OCI-LY3 (cell line): Measurements from ENCODE around the gene KCNK6.

Source experiments
- CTCF ChIP-seq: fragments of 200-600, 300-600 bp; sonication (generic); IDR thresholded peaks from 2 replicates; pipeline ENCODE4 v1.5.1; 2014; ENCODE audit warnings: antibody characterized with exemption, low read length, low read depth
- EZH2phosphoT487 ChIP-seq: fragments of 200-600 bp; shearing (Covaris generic); IDR thresholded peaks from 2 replicates; pipeline ENCODE4 v1.6.1; 2018; ENCODE audit warnings: antibody characterized with exemption, mixed run types, low read depth

GRCh38 chr19:38362076-38362945 is 42.7 kb downstream of the KCNK6 start:
- no peak for TF ChIP-seq CTCF
- no peak for TF ChIP-seq EZH2phosphoT487
